Nephron progenitor cell (in vitro differentiated cells): ENCODE measurements around the gene STXBP5.

ENCODE experiments used
- DNase-seq: peaks from one replicate; pipeline ENCODE4 v3.0.0; 2021
- H3K27ac Mint-ChIP-seq: 2 replicates; pipeline ENCODE4 v1.8.0; 2021; ENCODE audit warnings: mild to moderate bottlenecking, moderate library complexity, mixed read lengths
- H3K27me3 Mint-ChIP-seq: 2 replicates; pipeline ENCODE4 v1.8.0; 2021; ENCODE audit warnings: mild to moderate bottlenecking, low read depth, mixed read lengths; ENCODE audit not compliant: poor library complexity
- H3K36me3 Mint-ChIP-seq: 2 replicates; pipeline ENCODE4 v1.8.0; 2021; ENCODE audit warnings: low read depth, mixed read lengths
- H3K4me1 Mint-ChIP-seq: 2 replicates; pipeline ENCODE4 v1.8.0; 2021; ENCODE audit warnings: mixed read lengths
- H3K4me3 Mint-ChIP-seq: 2 replicates; pipeline ENCODE4 v1.8.0; 2021; ENCODE audit warnings: mild to moderate bottlenecking, moderate library complexity, mixed read lengths
- H3K9me3 Mint-ChIP-seq: 2 replicates; pipeline ENCODE4 v1.8.0; 2021; ENCODE audit warnings: mild to moderate bottlenecking, moderate library complexity, mixed read lengths
- CTCF ChIP-seq: fragments of 200-600 bp; sonication (generic); IDR thresholded peaks from 2 replicates; pipeline ENCODE4 v1.5.0; 2021; ENCODE audit warnings: antibody characterized with exemption

Gene STXBP5

GRCh38 chr6:147173140-147173539 is 31.1 kb upstream of the STXBP5 start:
- Mint-ChIP-seq H3K36me3 (no peaks in the 10 kb centered on the region), H3K4me1 (no peaks in the 10 kb centered on the region), H3K9me3 (no peaks in the 10 kb centered on the region), H3K27ac (no peak overlapping the region), H3K4me3 (no peak overlapping the region), H3K27me3 (no peaks in the 10 kb centered on the region)
- no peak for TF ChIP-seq CTCF
- no peak for DNase-seq

GRCh38 chr6:147173675-147174308 is 30.4 kb upstream of the STXBP5 start:
- no peak overlapping the region for H3K27ac Mint-ChIP-seq
- no peaks in the 10 kb centered on the region for H3K27me3 Mint-ChIP-seq
- H3K9me3 Mint-ChIP-seq = no peaks in the 10 kb centered on the region
- no peak overlapping the region for H3K4me3 Mint-ChIP-seq
- TF ChIP-seq CTCF = no peak
- H3K4me1 Mint-ChIP-seq = no peaks in the 10 kb centered on the region
- no peak for DNase-seq
- no peaks in the 10 kb centered on the region for H3K36me3 Mint-ChIP-seq

GRCh38 chr6:147176795-147177194 is 27.4 kb upstream of the STXBP5 start:
- Mint-ChIP-seq H3K4me1 (no peaks in the 10 kb centered on the region), H3K27me3 (no peaks in the 10 kb centered on the region), H3K4me3 (no peak overlapping the region), H3K9me3 (no peaks in the 10 kb centered on the region), H3K36me3 (no peaks in the 10 kb centered on the region), H3K27ac (no peak overlapping the region)
- no peak for DNase-seq
- TF ChIP-seq CTCF = no peak

- Mint-ChIP-seq H3K27ac (no peak overlapping the region), H3K9me3 (no peaks in the 10 kb centered on the region), H3K36me3 (no peaks in the 10 kb centered on the region), H3K27me3 (no peaks in the 10 kb centered on the region), H3K4me1 (no peaks in the 10 kb centered on the region), H3K4me3 (no peak overlapping the region)
- no peak for TF ChIP-seq CTCF
- DNase-seq = no peak
These were observed 26.9 kb upstream of the STXBP5 start for GRCh38 chr6:147177286-147177685.

GRCh38 chr6:147178355-147178754 is 25.9 kb upstream of the STXBP5 start:
- no peak overlapping the region for H3K4me3 Mint-ChIP-seq
- no peaks in the 10 kb centered on the region for H3K36me3 Mint-ChIP-seq
- no peaks in the 10 kb centered on the region for H3K27me3 Mint-ChIP-seq
- H3K27ac Mint-ChIP-seq = no peak overlapping the region
- no peaks in the 10 kb centered on the region for H3K9me3 Mint-ChIP-seq
- DNase-seq = no peak
- no peak for TF ChIP-seq CTCF
- no peaks in the 10 kb centered on the region for H3K4me1 Mint-ChIP-seq

GRCh38 chr6:147179809-147180208 is 24.4 kb upstream of the STXBP5 start:
- no peaks in the 10 kb centered on the region for H3K36me3 Mint-ChIP-seq
- H3K27me3 Mint-ChIP-seq = peaks cover 3% of the 10 kb centered on the region
- no peaks in the 10 kb centered on the region for H3K9me3 Mint-ChIP-seq
- H3K27ac Mint-ChIP-seq = no peak overlapping the region
- TF ChIP-seq CTCF = no peak
- DNase-seq = no peak
- H3K4me3 Mint-ChIP-seq = no peak overlapping the region
- H3K4me1 Mint-ChIP-seq = no peaks in the 10 kb centered on the region
